A549 (cell line): Measurements from ENCODE around the gene CDH4.

Source experiments
- BHLHE40 ChIP-seq: IDR thresholded peaks from 2 replicates; pipeline ENCODE4 v1.6.1; 2012; ENCODE audit warnings: low read depth, low read length, inconsistent platforms
- CBX2 ChIP-seq: fragments of 200-600 bp; sonication (generic); IDR thresholded peaks from 2 replicates; pipeline ENCODE4 v1.6.1; 2016; ENCODE audit warnings: low read depth, mild to moderate bottlenecking, borderline replicate concordance
- CHD2 ChIP-seq: fragments of 150-350 bp; IDR thresholded peaks from 2 replicates; pipeline ENCODE4 v1.6.1; 2014; ENCODE audit warnings: low read length; ENCODE audit not compliant: partially characterized antibody
- GATA3 ChIP-seq: IDR thresholded peaks from 2 replicates; pipeline ENCODE4 v1.6.1; 2012; ENCODE audit warnings: borderline replicate concordance
- MAZ ChIP-seq: fragments of 150-350 bp; IDR thresholded peaks from 2 replicates; pipeline ENCODE4 v1.6.1; 2014; ENCODE audit warnings: antibody characterized with exemption, low read depth, low read length, borderline replicate concordance
- NPAS2 ChIP-seq: fragments of 250-450 bp; sonication (Bioruptor Pico); IDR thresholded peaks from 2 replicates; pipeline ENCODE4 v1.8.0; 2022; ENCODE audit warnings: mild to moderate bottlenecking, moderate library complexity, borderline replicate concordance
- PHF8 ChIP-seq: fragments of 200-600 bp; sonication (generic); IDR thresholded peaks from 2 replicates; pipeline ENCODE4 v1.6.1; 2016; ENCODE audit warnings: low read depth, mild to moderate bottlenecking, antibody characterized with exemption, moderate library complexity, borderline replicate concordance
- POLR2A ChIP-seq: IDR thresholded peaks from 2 replicates; pipeline ENCODE4 v1.6.1; 2012; ENCODE audit warnings: mild to moderate bottlenecking, low read length
- POLR2AphosphoS2 ChIP-seq: conservative IDR thresholded peaks from 2 replicates; pipeline ENCODE4 v1.6.1; 2012; ENCODE audit warnings: low read length, improper control_type of control experiment, inconsistent platforms
- RCOR1 ChIP-seq: fragments of 150-350 bp; IDR thresholded peaks from 2 replicates; pipeline ENCODE4 v1.6.1; 2014; ENCODE audit warnings: antibody characterized with exemption, low read length, low read depth
- SMC3 ChIP-seq: fragments of >200 bp; sonication (Bioruptor Twin); formaldehyde crosslinking; IDR thresholded peaks from 3 replicates; pipeline ENCODE4 v1.6.1; 2018; ENCODE audit warnings: inconsistent platforms
- TF ChIP-seq, protein P1 (sequence below): fragments of >200 bp; sonication (Bioruptor Twin); formaldehyde crosslinking; IDR thresholded peaks from 3 replicates; pipeline ENCODE4 v1.5.1; 2016

DNA sequence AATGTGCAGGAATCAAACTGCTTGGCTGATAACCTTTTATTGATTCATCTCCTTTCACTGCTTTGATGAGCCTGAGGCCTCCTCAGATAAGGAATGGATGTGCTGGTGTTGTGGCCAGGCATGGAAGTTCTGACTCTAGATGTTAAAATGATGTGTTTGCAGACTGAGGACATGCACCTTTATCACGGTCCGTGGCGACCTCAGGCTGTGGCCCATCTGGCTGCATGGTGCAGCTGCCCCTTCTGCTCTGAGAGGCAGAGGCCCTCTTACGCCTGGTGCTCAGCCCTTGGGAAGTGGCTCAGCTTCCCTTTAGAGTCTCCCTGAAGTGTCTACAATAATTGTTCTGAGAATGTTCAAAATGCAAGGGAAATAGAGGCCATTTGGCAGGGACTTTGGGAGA, 26.2 kb downstream of the CDH4 start:
- TF ChIP-seq, protein P1, sequence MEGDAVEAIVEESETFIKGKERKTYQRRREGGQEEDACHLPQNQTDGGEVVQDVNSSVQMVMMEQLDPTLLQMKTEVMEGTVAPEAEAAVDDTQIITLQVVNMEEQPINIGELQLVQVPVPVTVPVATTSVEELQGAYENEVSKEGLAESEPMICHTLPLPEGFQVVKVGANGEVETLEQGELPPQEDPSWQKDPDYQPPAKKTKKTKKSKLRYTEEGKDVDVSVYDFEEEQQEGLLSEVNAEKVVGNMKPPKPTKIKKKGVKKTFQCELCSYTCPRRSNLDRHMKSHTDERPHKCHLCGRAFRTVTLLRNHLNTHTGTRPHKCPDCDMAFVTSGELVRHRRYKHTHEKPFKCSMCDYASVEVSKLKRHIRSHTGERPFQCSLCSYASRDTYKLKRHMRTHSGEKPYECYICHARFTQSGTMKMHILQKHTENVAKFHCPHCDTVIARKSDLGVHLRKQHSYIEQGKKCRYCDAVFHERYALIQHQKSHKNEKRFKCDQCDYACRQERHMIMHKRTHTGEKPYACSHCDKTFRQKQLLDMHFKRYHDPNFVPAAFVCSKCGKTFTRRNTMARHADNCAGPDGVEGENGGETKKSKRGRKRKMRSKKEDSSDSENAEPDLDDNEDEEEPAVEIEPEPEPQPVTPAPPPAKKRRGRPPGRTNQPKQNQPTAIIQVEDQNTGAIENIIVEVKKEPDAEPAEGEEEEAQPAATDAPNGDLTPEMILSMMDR = no peak
- TF ChIP-seq MAZ (no peak), BHLHE40 (no peak), POLR2AphosphoS2 (no peak), CBX2 (no peak), NPAS2 (no peak), GATA3 (no peak), POLR2A (no peak), CHD2 (no peak), RCOR1 (no peak), SMC3 (no peak), PHF8 (no peak)
